ENCODE data around the gene NOX3. TPM values are rescaled to one million over a fixed set of nuclear protein-coding genes. Genes with fewer than 3 reads are reported as not detected.

NOX3 gene
- total and polyA plus RNA-seq, 9 of the 15 experiments (the other 6 are each of a cell fraction or from before 2014, with no cell fraction given) = not detected

DNA sequence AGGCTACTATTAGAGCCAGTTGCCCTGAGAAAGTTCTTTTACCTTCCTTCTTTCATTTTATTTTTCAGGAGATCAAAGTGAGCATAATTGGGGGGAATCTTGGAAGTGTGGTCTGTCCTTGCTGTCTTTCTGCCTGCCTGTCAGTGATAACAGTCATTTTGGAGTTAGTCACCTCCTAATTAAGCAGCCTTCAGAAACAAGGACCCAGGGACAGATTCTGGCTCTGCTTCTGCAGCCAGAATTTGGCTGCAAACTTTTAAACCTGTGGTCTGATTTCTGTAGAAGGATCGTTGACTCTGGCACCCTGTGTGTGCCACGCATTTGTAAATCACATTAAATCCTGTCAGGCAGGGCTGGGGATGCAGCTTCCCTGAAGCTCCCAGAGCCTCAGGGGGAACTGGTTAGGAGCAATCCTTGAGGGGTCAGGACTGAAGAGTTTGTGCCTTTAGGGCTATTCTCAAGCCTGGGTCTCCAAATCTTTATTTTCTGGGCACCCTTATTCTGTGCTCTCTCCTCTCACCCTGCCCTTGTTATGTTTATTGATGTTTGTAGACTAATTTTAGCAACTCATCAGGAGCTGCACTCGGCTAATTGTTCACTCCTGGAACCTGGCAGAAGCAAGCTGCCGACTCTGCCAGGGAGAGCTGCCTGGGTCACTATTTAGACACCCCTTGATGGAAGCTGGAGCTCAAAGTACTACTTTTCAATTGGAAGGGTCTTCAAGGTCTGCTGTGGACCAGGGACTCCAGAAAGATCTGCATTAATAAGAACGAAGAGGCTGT, 6.8 kb downstream of the NOX3 start:
- DNase-seq (ENCODE audit: extremely low read depth in 1 of 4, low spot score in 3 of 4) = no peak
- Histone ChIP-seq H3K4me1 (replicated peaks in 1 of 2; ENCODE audit: control insufficient read depth in 2 of 2, insufficient read depth in 2 of 2, low read length in 2 of 2) (no peaks in the 10 kb centered on the region), H3K9me1 (ENCODE audit: control insufficient read depth, insufficient read depth, low read length) (no peaks in the 10 kb centered on the region), H3K9ac (ENCODE audit: insufficient read depth in 1 of 2, low read depth in 2 of 2, low read length in 2 of 2) (no peak overlapping the region), H3K4me2 (ENCODE audit: insufficient read depth, low read length) (no peak overlapping the region), H3K79me2 (ENCODE audit: control insufficient read depth, insufficient read depth, low read length) (no peaks in the 10 kb centered on the region), H3K27ac (ENCODE audit: extremely low read depth, low read depth, low read length) (no peak overlapping the region), H3K27me3 (ENCODE audit: control insufficient read depth in 2 of 2, insufficient read depth in 2 of 2, low read length in 2 of 2) (no peaks in the 10 kb centered on the region; a peak in 1 of 5 replicates), H2AFZ (ENCODE audit: low read depth, low read length) (no peak overlapping the region), H3K4me3 (no peak overlapping the region), H3K36me3 (ENCODE audit: control insufficient read depth, insufficient read depth, low read length) (no peaks in the 10 kb centered on the region), H4K20me1 (replicated peaks; ENCODE audit: control insufficient read depth, insufficient read depth, low read length) (no peaks in the 10 kb centered on the region), H3K9me3 (replicated peaks; ENCODE audit: control insufficient read depth, insufficient read depth, low read depth, low read length) (no peaks in the 10 kb centered on the region)
- in situ Hi-C loops (cut with MboI) = no loop called here
- no peak for ATAC-seq
- BruUV-seq (replicated peaks) = no TSS peak
- ChIA-PET CTCF (ENCODE audit: low intra/inter-chr PET ratio) (no interaction called here), POLR2A (interaction anchor here (0.6 to 0.7 kb wide), 2 partner anchors 98 to 596 kb away, joined by 3 read pairs; no protein-coding TSS in a partner anchor)
- intact Hi-C loops (cut with micrococcal nuclease) = no loop called here
- no peak for FAIRE-seq
- TF ChIP-seq RB1 (IDR thresholded peaks at IDR 0.05; ENCODE audit: low read depth) (no peak), ZNF639 (CRISPR knock-in tag; conservative IDR thresholded peaks at IDR 0.05 in 1 of 2, IDR thresholded peaks at IDR 0.05 in 1 of 2) (no peak), MEIS2 (IDR thresholded peaks at IDR 0.05; ENCODE audit: partially characterized antibody) (no peak), ZNF133 (CRISPR knock-in tag; IDR thresholded peaks at IDR 0.05) (no peak), ILF3 (IDR thresholded peaks at IDR 0.05; ENCODE audit: borderline replicate concordance) (no peak), XRCC3 (IDR thresholded peaks at IDR 0.05) (no peak), ELF4 (CRISPR knock-in tag; IDR thresholded peaks at IDR 0.05) (no peak), YY1 (IDR thresholded peaks at IDR 0.05; ENCODE audit: borderline replicate concordance in 1 of 3, control insufficient read depth in 1 of 3, extremely low read depth in 1 of 3, insufficient read depth in 3 of 3, insufficient read length in 1 of 3, insufficient replicate concordance in 2 of 3, low read depth in 1 of 3, low read length in 2 of 3) (no peak), ATF7 (IDR thresholded peaks at IDR 0.05) (no peak), ZNF121 (CRISPR knock-in tag; conservative IDR thresholded peaks at IDR 0.05) (no peak), KDM1A (IDR thresholded peaks at IDR 0.05) (no peak), POLR2A (conservative IDR thresholded peaks at IDR 0.05) (no peak), ZNF436 (CRISPR knock-in tag; IDR thresholded peaks at IDR 0.05) (no peak), ZNF239 (CRISPR knock-in tag; IDR thresholded peaks at IDR 0.05) (no peak), HNRNPLL (IDR thresholded peaks at IDR 0.05; ENCODE audit: low read depth, low read length, poor library complexity, severe bottlenecking) (no peak), ZKSCAN1 (IDR thresholded peaks at IDR 0.05; ENCODE audit: low read depth, low read length) (no peak), ZNF274 (IDR thresholded peaks at IDR 0.05; ENCODE audit: borderline replicate concordance, low read depth, low read length) (no peak), RBM14 (IDR thresholded peaks at IDR 0.05; ENCODE audit: borderline replicate concordance, insufficient read depth, low read depth, low read length) (no peak)
- WGBS (ENCODE audit: insufficient coverage, low coverage, missing lambda C conversion rate) = 2% methylated on average over 5 of the region's 5 CpGs

Measured in K562 (cell line).